Inflammatory macrophage (primary cell): ENCODE measurements around the gene KCNK2.

Experiments used
- DNase-seq, 2 donors: peaks; one replicate each; pipeline ENCODE4 v3.0.0-alpha.2; 2020 to 2022

Gene KCNK2

DNA sequence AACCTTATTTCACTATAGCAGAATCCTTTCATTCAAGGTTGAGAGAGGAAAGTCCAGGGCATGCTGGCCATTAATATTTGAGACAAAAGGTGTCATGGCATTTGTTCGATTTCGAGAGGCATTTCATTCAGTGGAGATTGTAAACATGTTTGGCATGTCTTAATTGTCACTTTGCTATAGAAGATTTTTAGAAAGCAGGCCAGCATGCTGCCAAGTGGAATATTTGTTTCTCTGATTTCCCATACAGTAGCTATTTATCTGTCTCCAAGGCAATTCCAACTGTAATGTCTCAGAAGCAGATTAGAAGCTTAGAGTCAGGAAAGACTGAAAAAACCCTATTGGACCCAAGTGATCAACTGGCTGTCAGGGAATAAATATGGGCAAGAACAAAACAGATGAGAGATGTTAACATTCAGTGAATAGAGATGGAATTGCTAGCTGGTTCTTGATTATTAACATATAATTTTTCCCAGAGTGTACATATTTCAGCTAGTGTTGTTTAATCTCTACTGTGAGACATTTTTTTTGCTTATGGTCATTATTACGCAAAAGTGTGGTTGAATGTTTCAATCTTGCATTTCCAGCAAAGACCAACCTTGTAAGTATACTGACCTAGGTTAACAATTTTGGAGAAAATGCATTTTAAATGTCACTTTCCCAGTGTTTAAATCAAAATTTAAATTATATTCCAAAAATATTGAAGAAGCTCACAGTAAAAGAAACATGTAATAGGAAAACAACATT lies 174.6 kb downstream of the KCNK2 start:
- DNase-seq, result no peak

- DNase-seq, result no peak
Observed at GRCh38 chr1:215260711-215261110, 178.2 kb downstream of the KCNK2 start.

- no peak for DNase-seq
Observed at GRCh38 chr1:215262106-215262505, 179.6 kb downstream of the KCNK2 start.

- no peak for DNase-seq
Observed at GRCh38 chr1:215263636-215264035, 181.1 kb downstream of the KCNK2 start.

- no peak for DNase-seq
Observed at GRCh38 chr1:215264649-215265048, 182.1 kb downstream of the KCNK2 start.

DNA sequence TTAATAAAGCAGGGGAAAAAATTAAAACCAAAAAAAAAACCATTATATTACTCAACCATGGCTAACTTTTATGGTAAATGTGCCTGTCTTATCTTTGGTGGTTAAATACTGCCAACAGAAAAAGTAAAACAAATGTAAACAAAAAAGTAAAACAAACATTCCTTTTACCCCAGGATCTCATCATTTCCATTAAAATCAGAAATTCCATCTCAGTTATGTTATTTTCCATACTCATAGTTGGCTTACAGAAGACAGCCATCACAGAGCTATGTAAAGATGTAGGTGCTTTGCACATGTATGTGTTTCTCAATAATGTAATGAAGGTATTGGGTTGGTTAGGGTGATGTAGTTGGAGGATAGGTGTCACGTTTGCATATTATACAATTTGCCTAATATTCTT lies 185.0 kb downstream of the KCNK2 start:
- no peak for DNase-seq

DNA sequence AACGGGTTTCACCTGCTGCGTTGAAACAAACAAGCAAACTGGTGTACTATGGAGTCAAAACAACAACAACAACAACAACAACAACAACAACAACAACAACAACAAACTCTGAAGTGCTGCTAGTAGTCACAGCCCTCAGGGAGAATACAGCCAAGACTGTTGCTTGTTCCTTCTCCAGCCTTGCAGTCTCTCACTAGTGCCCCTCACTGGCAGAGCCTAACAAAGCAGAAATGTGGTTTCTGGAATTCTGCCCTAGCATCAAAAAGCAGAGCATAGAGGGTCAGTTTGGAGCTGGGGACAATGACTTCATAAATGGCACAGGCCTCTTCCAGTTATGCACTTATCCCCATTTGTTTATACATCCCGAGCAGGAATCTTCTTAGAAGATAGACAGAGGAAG lies 187.4 kb downstream of the KCNK2 start:
- DNase-seq, result no peak

GRCh38 chr1:215273838-215274516 lies 191.4 kb downstream of the KCNK2 start:
- no peak for DNase-seq

GRCh38 chr1:215276582-215276981 lies 194.0 kb downstream of the KCNK2 start:
- DNase-seq, result no peak

GRCh38 chr1:215277532-215277931 lies 195.0 kb downstream of the KCNK2 start:
- DNase-seq, result no peak

- no peak for DNase-seq
Observed at GRCh38 chr1:215279682-215280081, 197.1 kb downstream of the KCNK2 start.

- no peak for DNase-seq
Observed at GRCh38 chr1:215282557-215282956, 200.0 kb downstream of the KCNK2 start.

GRCh38 chr1:215285013-215285800 lies 202.7 kb downstream of the KCNK2 start:
- DNase-seq, result no peak
